HepG2 (cell line): ENCODE measurements around the gene ZNF524. TPM values are rescaled to one million over a fixed set of nuclear protein-coding genes. Genes with fewer than 3 reads are reported as not detected.

Experiments
- ATAC-seq: fragments of 200-7000 bp; cut with Tn5 transposase; 3 replicates; pipeline ENCODE4 v1.9.1; 2020; ENCODE audit warnings: mild to moderate bottlenecking, moderate library complexity
- BruUV-seq: library from RNA; stranded (reverse); fragments of 400-500 nt; replicated peaks from 2 replicates; lab custom pipeline; 2021; lab: Mats Ljungman, UMichigan
- CTCF ChIA-PET: fragments of 300-600 bp; formaldehyde crosslinking; extraction: SDS; loops from one replicate; lab custom pipeline; 2021; ENCODE audit warnings: low total read pairs, inconsistent platforms, low intra/inter-chr PET ratio; lab: Yijun Ruan, JAX
- POLR2A ChIA-PET: fragments of 350-600 bp; sonication (Branson Sonifier 250); formaldehyde crosslinking; loops from one replicate; lab custom pipeline; 2020; ENCODE audit warnings: antibody characterized with exemption, inconsistent platforms; lab: Yijun Ruan, JAX
- DNase-seq: peaks from one replicate; pipeline ENCODE4 v3.0.0-alpha.2; 2015; ENCODE audit warnings: low spot score
- FAIRE-seq: peaks from 3 replicates; lab custom pipeline; 2011; peaks lifted over from hg19 to GRCh38; lab: Jason Lieb, UNC
- H2AFZ ChIP-seq: one replicate; pipeline ENCODE4 v1.6.1; 2011; ENCODE audit warnings: low read length, inconsistent platforms
- H3K27ac ChIP-seq: fragments of 300-600 bp; 3 replicates; pipeline ENCODE4 v1.8.0; 2011; ENCODE audit warnings: mixed run types, mild to moderate bottlenecking, mixed read lengths, low read length, inconsistent platforms; ENCODE audit not compliant: insufficient read depth; ENCODE audit errors: extremely low read length
- H3K27me3 ChIP-seq, 2 experiments: fragments of 200-600 bp in 1 of 2; 2 replicates in 1 of 2; 3 replicates in 1 of 2; pipeline versions ENCODE4 v1.6.0 to v1.8.0; 2011; ENCODE audit warnings: low read length in 2 of 2, mild to moderate bottlenecking in 2 of 2, moderate library complexity in 2 of 2, inconsistent platforms in 1 of 2; ENCODE audit not compliant: insufficient read depth in 2 of 2, control insufficient read depth in 1 of 2
- H3K36me3 ChIP-seq, 2 experiments: fragments of 200-600 bp in 1 of 2; replicated peaks in 1 of 2; 2 replicates in 1 of 2; 3 replicates in 1 of 2; pipeline versions ENCODE4 v1.5.1 to v1.8.0; 2011; ENCODE audit warnings: low read length in 2 of 2, inconsistent platforms in 1 of 2; ENCODE audit not compliant: insufficient read depth in 2 of 2, control insufficient read depth in 1 of 2
- H3K4me1 ChIP-seq: 2 replicates; pipeline ENCODE4 v1.5.1; 2012; ENCODE audit warnings: low read length, inconsistent platforms; ENCODE audit not compliant: insufficient read depth
- H3K4me2 ChIP-seq: 2 replicates; pipeline ENCODE4 v1.6.0; 2011; ENCODE audit warnings: low read depth, low read length, inconsistent platforms
- H3K4me3 ChIP-seq, 3 experiments: fragments of 200-600 bp in 1 of 3; sonication (generic), shearing (Covaris generic) in 1 of 3; replicated peaks in 1 of 3; 2 replicates each; pipeline ENCODE4 v1.5.1; 2011 to 2016; ENCODE audit warnings: low read length in 3 of 3, inconsistent platforms in 2 of 3, low read depth in 2 of 3, mild to moderate bottlenecking in 2 of 3, control low read depth in 1 of 3, mixed read lengths in 1 of 3; ENCODE audit not compliant: insufficient read depth in 1 of 3
- H3K79me2 ChIP-seq: one replicate; pipeline ENCODE4 v1.6.1; 2011; ENCODE audit warnings: low read length, inconsistent platforms; ENCODE audit not compliant: insufficient read depth
- H3K9ac ChIP-seq: 2 replicates; pipeline ENCODE4 v1.6.0; 2011; ENCODE audit warnings: mild to moderate bottlenecking, low read depth, low read length, inconsistent platforms; ENCODE audit not compliant: insufficient read depth
- H3K9me3 ChIP-seq: 2 replicates; pipeline ENCODE4 v1.5.1; 2012; ENCODE audit warnings: mild to moderate bottlenecking, low read length
- H4K20me1 ChIP-seq: 2 replicates; pipeline ENCODE4 v1.6.0; 2011; ENCODE audit warnings: inconsistent platforms, mild to moderate bottlenecking, low read length, moderate library complexity; ENCODE audit not compliant: insufficient read depth
- BCL6 ChIP-seq: IDR thresholded peaks from 2 replicates; pipeline ENCODE4 v1.6.1; 2016; ENCODE audit warnings: missing genetic modification reagents, missing compliant biosample characterization
- CEBPG ChIP-seq: IDR thresholded peaks from 2 replicates; pipeline ENCODE4 v1.6.1; 2016
- GATAD2A ChIP-seq: IDR thresholded peaks from 2 replicates; pipeline ENCODE4 v1.6.1; 2016
- KAT2B ChIP-seq: fragments of 150-350 bp; IDR thresholded peaks from 2 replicates; pipeline ENCODE4 v1.6.1; 2014; ENCODE audit warnings: low read depth, low read length, borderline replicate concordance
- KAT8 ChIP-seq: IDR thresholded peaks from 2 replicates; pipeline ENCODE4 v1.6.1; 2016; ENCODE audit warnings: missing genetic modification reagents, missing compliant biosample characterization
- KDM5A ChIP-seq: fragments of 200-600 bp; sonication (generic); IDR thresholded peaks from 2 replicates; pipeline ENCODE4 v1.7.0; 2018; ENCODE audit warnings: antibody characterized with exemption, mild to moderate bottlenecking, low read length, borderline replicate concordance
- KLF16 ChIP-seq, 2 experiments: sonication (generic) in 1 of 2; formaldehyde crosslinking in 1 of 2; IDR thresholded peaks; 2 replicates each; pipeline versions ENCODE4 v1.6.1 to v1.8.0; 2016 to 2023; ENCODE audit warnings: missing genetic modification reagents in 2 of 2, missing compliant biosample characterization in 1 of 2
- MIER2 ChIP-seq: IDR thresholded peaks from 2 replicates; pipeline ENCODE4 v1.6.1; 2016; ENCODE audit warnings: missing biosample characterization, missing genetic modification reagents
- MIER3 ChIP-seq: IDR thresholded peaks from 2 replicates; pipeline ENCODE4 v1.6.1; 2016; ENCODE audit warnings: missing compliant biosample characterization, borderline replicate concordance
- RXRB ChIP-seq: IDR thresholded peaks from 2 replicates; pipeline ENCODE4 v1.6.1; 2016; ENCODE audit warnings: borderline replicate concordance, missing genetic modification reagents, missing compliant biosample characterization
- THAP11 ChIP-seq: IDR thresholded peaks from 2 replicates; pipeline ENCODE4 v1.6.1; 2016; ENCODE audit warnings: missing biosample characterization, missing genetic modification reagents
- ZBTB7B ChIP-seq: sonication (generic); formaldehyde crosslinking; IDR thresholded peaks from 2 replicates; pipeline ENCODE4 v1.4.0; 2020; ENCODE audit warnings: missing genetic modification reagents
- ZFY ChIP-seq: sonication (generic); formaldehyde crosslinking; IDR thresholded peaks from 2 replicates; pipeline ENCODE4 v1.4.0; 2020; ENCODE audit warnings: missing genetic modification reagents
- ZNF180 ChIP-seq: sonication (generic); formaldehyde crosslinking; IDR thresholded peaks from 2 replicates; pipeline ENCODE4 v1.4.0; 2020; ENCODE audit warnings: low read depth, missing genetic modification reagents, borderline replicate concordance
- ZNF331 ChIP-seq: sonication (generic); formaldehyde crosslinking; IDR thresholded peaks from 2 replicates; pipeline ENCODE4 v1.4.0; 2020; ENCODE audit warnings: missing genetic modification reagents
- ZNF567 ChIP-seq: sonication (generic); formaldehyde crosslinking; IDR thresholded peaks from 2 replicates; pipeline ENCODE4 v1.8.1; 2023; ENCODE audit warnings: mild to moderate bottlenecking, missing genetic modification reagents, borderline replicate concordance
- WGBS: methylation state at CpG from one replicate; pipeline ENCODE4 v1.1.6; 2017; ENCODE audit warnings: low lambda C conversion rate; 5-methylcytosine and 5-hydroxymethylcytosine counted together
- in situ Hi-C: cut with HindIII; loops from 2 replicates; pipeline ENCODE4 v1.10.0; 2017; ENCODE audit warnings: low pct_unique_long_range_greater_than_20kb; ENCODE audit not compliant: extremely low pct_ligation_motif_present
- intact Hi-C: fragments of 100-400 bp; cut with micrococcal nuclease; formaldehyde crosslinking; loops from one replicate; pipeline ENCODE4 v1.10.0; 2022; ENCODE audit not compliant: unreplicated experiment
- polyA plus RNA-seq, 8 experiments: library from polyadenylated mRNA; depleted of rRNA in 3 of 8; stranded (reverse) in 7 of 8; unstranded in 1 of 8; fragments of >200 nt; fragmentation: Illumina TruSeq in 4 of 8; extraction: Trizol in 4 of 8; gene quantifications; 2 replicates each; pipeline versions ENCODE4 v1.2.1 to v1.2.3, GENCODE V29; 2011 to 2016; ENCODE audit warnings: low read depth in 4 of 8, missing spikeins in 1 of 8, mixed read lengths in 1 of 8; ENCODE audit not compliant: insufficient read depth in 1 of 8
- total RNA-seq, 5 experiments: library from RNA; depleted of rRNA; stranded (reverse); fragments of >200 nt; fragmentation: Illumina TruSeq; extraction: Trizol; gene quantifications; 2 replicates each; pipeline ENCODE4 v1.2.3, GENCODE V29; 2016; ENCODE audit warnings: low read depth in 1 of 5
- TF ChIP-seq, protein P1 (sequence below): sonication (generic); formaldehyde crosslinking; IDR thresholded peaks from 2 replicates; pipeline ENCODE4 v1.8.0; 2022; ENCODE audit warnings: mild to moderate bottlenecking, missing genetic modification reagents
- TF ChIP-seq, protein P2 (sequence below): sonication (generic); formaldehyde crosslinking; IDR thresholded peaks from 2 replicates; pipeline ENCODE4 v1.4.0; 2020; ENCODE audit warnings: low read depth, missing genetic modification reagents

The ZNF524 gene
- total and polyA plus RNA-seq, 2 of the 13 experiments (the other 11 are each of a cell fraction or from before 2014, with no cell fraction given), result 3.2 to 4.6 TPM

DNA sequence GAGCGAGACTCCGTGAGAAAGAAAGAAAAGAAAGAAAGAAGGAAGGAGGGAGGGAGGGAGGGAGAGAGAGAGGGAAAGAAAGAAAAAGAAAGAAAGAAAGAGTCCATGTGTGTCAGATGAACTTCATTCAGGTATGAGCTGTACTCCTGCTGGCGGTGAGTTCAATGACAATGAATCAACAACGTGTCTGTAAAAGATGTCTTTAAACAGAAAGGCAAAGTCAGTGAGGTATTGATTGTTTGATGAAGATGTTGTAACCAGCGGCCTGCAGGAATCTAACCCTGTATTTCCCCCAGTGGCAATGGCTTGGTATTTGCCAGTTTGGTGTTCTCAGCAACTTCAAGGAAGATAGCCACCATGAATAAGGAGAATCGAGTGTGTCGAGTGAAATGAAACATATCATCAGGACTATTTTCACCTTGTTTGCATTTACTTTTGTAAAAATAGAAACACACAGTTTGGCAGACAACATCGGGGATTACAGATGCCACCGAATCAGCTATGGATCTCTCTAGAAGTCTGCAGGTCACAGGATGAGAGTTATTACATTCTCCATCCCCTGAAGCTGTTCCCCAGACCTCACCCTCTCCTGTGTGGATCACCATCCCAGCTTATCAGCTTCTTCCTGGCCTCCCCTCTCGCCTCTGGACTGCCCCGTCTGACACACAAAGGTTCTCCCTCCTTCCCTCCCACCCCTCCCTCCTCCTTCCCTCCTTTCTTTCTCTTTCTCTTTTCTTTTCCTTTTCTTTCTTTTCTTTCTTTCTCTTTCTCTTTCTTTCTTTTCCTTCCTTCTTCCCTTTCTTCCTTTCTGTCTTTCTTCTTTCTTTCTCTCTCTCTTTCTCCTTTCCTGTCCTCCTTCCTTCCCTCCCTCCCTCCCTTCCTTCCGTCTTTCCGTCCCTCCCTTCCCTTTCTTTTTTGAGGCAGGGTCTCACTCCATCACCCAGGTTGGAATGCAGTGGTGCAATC is 46.6 kb upstream of the ZNF524 start:
- Histone ChIP-seq H3K79me2 (no peaks in the 10 kb centered on the region), H3K9ac (no peak overlapping the region), H3K27me3 (no peaks in the 10 kb centered on the region), H4K20me1 (no peaks in the 10 kb centered on the region), H3K27ac (no peak overlapping the region), H3K4me3 (peak overlapping the region in 2 of 3 experiments; percentile 9 to 31; a peak in 2 of 6 replicates), H3K36me3 (no peaks in the 10 kb centered on the region), H3K9me3 (no peaks in the 10 kb centered on the region), H3K4me1 (peaks cover 70% of the 10 kb centered on the region), H3K4me2 (peak overlapping the region; percentile 75), H2AFZ (no peak overlapping the region)
- peak; percentile 63 for ATAC-seq
- FAIRE-seq, result peak; percentile 87
- intact Hi-C loops, result loop anchor here (2.0 to 10.0 kb wide), 2 partner anchors 27 to 51 kb away; partner anchors contain the start of genes ZNF524, ZNF579 and ZNF865
- WGBS, result 8% methylated on average over 13 of the region's 13 CpGs
- peak; percentile 80 for DNase-seq
- ChIA-PET CTCF (interaction anchor here (1.2 kb wide), 1 partner anchor 37 kb away, joined by 4 read pairs; no protein-coding TSS in a partner anchor), POLR2A (interaction anchor here (0.7 to 2.7 kb wide), 12 partner anchors 8 to 395 kb away, joined by 3 to 18 read pairs (median 4); partner anchors contain the start of genes FIZ1, NAT14, PTPRH and ZNF524)
- no TSS peak for BruUV-seq
- in situ Hi-C loops, result no loop called here
- TF ChIP-seq ZNF567 (CRISPR knock-in tag), result no peak
- TF ChIP-seq, protein P1, sequence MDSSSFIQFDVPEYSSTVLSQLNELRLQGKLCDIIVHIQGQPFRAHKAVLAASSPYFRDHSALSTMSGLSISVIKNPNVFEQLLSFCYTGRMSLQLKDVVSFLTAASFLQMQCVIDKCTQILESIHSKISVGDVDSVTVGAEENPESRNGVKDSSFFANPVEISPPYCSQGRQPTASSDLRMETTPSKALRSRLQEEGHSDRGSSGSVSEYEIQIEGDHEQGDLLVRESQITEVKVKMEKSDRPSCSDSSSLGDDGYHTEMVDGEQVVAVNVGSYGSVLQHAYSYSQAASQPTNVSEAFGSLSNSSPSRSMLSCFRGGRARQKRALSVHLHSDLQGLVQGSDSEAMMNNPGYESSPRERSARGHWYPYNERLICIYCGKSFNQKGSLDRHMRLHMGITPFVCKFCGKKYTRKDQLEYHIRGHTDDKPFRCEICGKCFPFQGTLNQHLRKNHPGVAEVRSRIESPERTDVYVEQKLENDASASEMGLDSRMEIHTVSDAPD (CRISPR knock-in tag), result 0 out of 2 replicates have a peak, but pooled peaks have one; percentile 47
- peak; percentile 81 for TF ChIP-seq CEBPG
- TF ChIP-seq KLF16 (CRISPR knock-in tag; IDR thresholded peaks at IDR 0.05), result peak in 1 of 2 experiments; percentile 30; a peak in 1 of 4 replicates
- TF ChIP-seq, protein P2, sequence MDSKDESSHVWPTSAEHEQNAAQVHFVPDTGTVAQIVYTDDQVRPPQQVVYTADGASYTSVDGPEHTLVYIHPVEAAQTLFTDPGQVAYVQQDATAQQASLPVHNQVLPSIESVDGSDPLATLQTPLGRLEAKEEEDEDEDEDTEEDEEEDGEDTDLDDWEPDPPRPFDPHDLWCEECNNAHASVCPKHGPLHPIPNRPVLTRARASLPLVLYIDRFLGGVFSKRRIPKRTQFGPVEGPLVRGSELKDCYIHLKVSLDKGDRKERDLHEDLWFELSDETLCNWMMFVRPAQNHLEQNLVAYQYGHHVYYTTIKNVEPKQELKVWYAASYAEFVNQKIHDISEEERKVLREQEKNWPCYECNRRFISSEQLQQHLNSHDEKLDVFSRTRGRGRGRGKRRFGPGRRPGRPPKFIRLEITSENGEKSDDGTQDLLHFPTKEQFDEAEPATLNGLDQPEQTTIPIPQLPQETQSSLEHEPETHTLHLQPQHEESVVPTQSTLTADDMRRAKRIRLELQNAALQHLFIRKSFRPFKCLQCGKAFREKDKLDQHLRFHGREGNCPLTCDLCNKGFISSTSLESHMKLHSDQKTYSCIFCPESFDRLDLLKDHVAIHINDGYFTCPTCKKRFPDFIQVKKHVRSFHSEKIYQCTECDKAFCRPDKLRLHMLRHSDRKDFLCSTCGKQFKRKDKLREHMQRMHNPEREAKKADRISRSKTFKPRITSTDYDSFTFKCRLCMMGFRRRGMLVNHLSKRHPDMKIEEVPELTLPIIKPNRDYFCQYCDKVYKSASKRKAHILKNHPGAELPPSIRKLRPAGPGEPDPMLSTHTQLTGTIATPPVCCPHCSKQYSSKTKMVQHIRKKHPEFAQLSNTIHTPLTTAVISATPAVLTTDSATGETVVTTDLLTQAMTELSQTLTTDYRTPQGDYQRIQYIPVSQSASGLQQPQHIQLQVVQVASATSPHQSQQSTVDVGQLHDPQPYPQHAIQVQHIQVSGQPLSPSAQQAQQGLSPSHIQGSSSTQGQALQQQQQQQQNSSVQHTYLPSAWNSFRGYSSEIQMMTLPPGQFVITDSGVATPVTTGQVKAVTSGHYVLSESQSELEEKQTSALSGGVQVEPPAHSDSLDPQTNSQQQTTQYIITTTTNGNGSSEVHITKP (CRISPR knock-in tag), result 0 out of 2 replicates have a peak, but pooled peaks have one; percentile 57
- TF ChIP-seq BCL6 (CRISPR knock-in tag), result peak; percentile 63
- no peak for TF ChIP-seq ZBTB7B (CRISPR knock-in tag)
- peak; percentile 51; the same call in 1 of the 2 replicates for TF ChIP-seq ZFY (CRISPR knock-in tag)
- peak; percentile 77 for TF ChIP-seq RXRB (CRISPR knock-in tag)
- TF ChIP-seq MIER3 (CRISPR knock-in tag), result peak; percentile 53; the same call in 1 of the 2 replicates
- peak; percentile 58 for TF ChIP-seq THAP11 (CRISPR knock-in tag)
- no peak for TF ChIP-seq KDM5A
- peak; percentile 37 for TF ChIP-seq KAT8 (CRISPR knock-in tag)
- TF ChIP-seq GATAD2A (CRISPR knock-in tag), result peak; percentile 97
- peak; percentile 17; the same call in 1 of the 2 replicates for TF ChIP-seq KAT2B
- TF ChIP-seq MIER2 (CRISPR knock-in tag), result peak; percentile 53; the same call in 1 of the 2 replicates
- no peak for TF ChIP-seq ZNF180 (CRISPR knock-in tag)
- TF ChIP-seq ZNF331 (CRISPR knock-in tag), result 0 out of 2 replicates have a peak, but pooled peaks have one; percentile 51
